BLaER1 (cell line): Measurements from ENCODE around the gene IFT43.

Source experiments
- H3K27ac ChIP-seq: shearing (Covaris generic); formaldehyde crosslinking; 2 replicates; pipeline ENCODE4 v1.8.1; 2022
- H3K27me3 ChIP-seq: shearing (Covaris generic); formaldehyde crosslinking; 2 replicates; pipeline ENCODE4 v1.8.1; 2022
- H3K36me3 ChIP-seq: shearing (Covaris generic); formaldehyde crosslinking; 2 replicates; pipeline ENCODE4 v1.8.1; 2022
- H3K4me1 ChIP-seq: shearing (Covaris generic); formaldehyde crosslinking; 2 replicates; pipeline ENCODE4 v1.8.1; 2022
- H3K4me2 ChIP-seq: shearing (Covaris generic); formaldehyde crosslinking; 2 replicates; pipeline ENCODE4 v1.8.1; 2022
- H3K4me3 ChIP-seq: shearing (Covaris generic); formaldehyde crosslinking; 2 replicates; pipeline ENCODE4 v1.8.1; 2022
- H3K9ac ChIP-seq: shearing (Covaris generic); formaldehyde crosslinking; 2 replicates; pipeline ENCODE4 v1.8.1; 2022
- H3K9me3 ChIP-seq: shearing (Covaris generic); formaldehyde crosslinking; 2 replicates; pipeline ENCODE4 v1.8.1; 2022
- H4K20me1 ChIP-seq: shearing (Covaris generic); formaldehyde crosslinking; 2 replicates; pipeline ENCODE4 v1.8.1; 2022
- Cebpa-rat ChIP-seq: shearing (Covaris generic); IDR thresholded peaks from 2 replicates; pipeline ENCODE4 v1.8.1; 2022

The IFT43 gene

GRCh38 chr14:76131071-76131965 lies 145.8 kb downstream of the IFT43 start:
- no peaks in the 10 kb centered on the region for H3K4me1 ChIP-seq
- H3K36me3 ChIP-seq = no peaks in the 10 kb centered on the region
- no peaks in the 10 kb centered on the region for H3K27me3 ChIP-seq
- H3K4me2 ChIP-seq = no peak overlapping the region
- H3K4me3 ChIP-seq = no peak overlapping the region
- TF ChIP-seq Cebpa-rat = no peak
- no peaks in the 10 kb centered on the region for H3K9me3 ChIP-seq
- peaks cover 18% of the 10 kb centered on the region; the same call in 1 of the 2 replicates for H4K20me1 ChIP-seq
- no peak overlapping the region for H3K27ac ChIP-seq
- no peak overlapping the region for H3K9ac ChIP-seq

GRCh38 chr14:76133103-76133502 lies 147.5 kb downstream of the IFT43 start:
- Histone ChIP-seq H3K36me3 (no peaks in the 10 kb centered on the region), H3K9me3 (no peaks in the 10 kb centered on the region), H3K27me3 (no peaks in the 10 kb centered on the region), H3K4me1 (no peaks in the 10 kb centered on the region), H3K4me2 (no peak overlapping the region), H4K20me1 (peaks cover 18% of the 10 kb centered on the region; the same call in 1 of the 2 replicates), H3K4me3 (no peak overlapping the region), H3K27ac (no peak overlapping the region), H3K9ac (no peak overlapping the region)
- TF ChIP-seq Cebpa-rat = 0 out of 2 replicates have a peak, but pooled peaks have one; percentile 18
